Measurements from ENCODE around the gene AP3S1. TPM values are rescaled to one million over a fixed set of nuclear protein-coding genes. Genes with fewer than 3 reads are reported as not detected.

Gene AP3S1
- total and polyA plus RNA-seq, 2 of the 13 experiments (the other 11 are each of a cell fraction or from before 2014, with no cell fraction given) = 50.5 to 85.9 TPM

GRCh38 chr5:115816226-115817081, 25.3 kb upstream of the AP3S1 start, which contains the start of gene CDO1 (continued):
- TF ChIP-seq USF2 (IDR thresholded peaks at IDR 0.05; ENCODE audit: low read depth, low read length) = no peak
- TF ChIP-seq USF2 (CRISPR knock-in tag; IDR thresholded peaks at IDR 0.05; ENCODE audit: borderline replicate concordance) = peak; percentile 38; the same call in 1 of the 2 replicates
- no peak for TF ChIP-seq TP53 (CRISPR knock-in tag; conservative IDR thresholded peaks at IDR 0.05)
- peak; percentile 54; the same call in 1 of the 2 replicates for TF ChIP-seq ZNF280B (CRISPR knock-in tag; IDR thresholded peaks at IDR 0.05; ENCODE audit: borderline replicate concordance)
- TF ChIP-seq ARID3A (IDR thresholded peaks at IDR 0.05; ENCODE audit: low read depth, low read length) = no peak
- TF ChIP-seq KMT2A (CRISPR knock-in tag; IDR thresholded peaks at IDR 0.05) = peak; percentile 12; the same call in 1 of the 2 replicates
- TF ChIP-seq ASH2L (IDR thresholded peaks at IDR 0.05; ENCODE audit: insufficient read length, low read depth, low read length) = peak; percentile 38
- TF ChIP-seq HNF1B (CRISPR knock-in tag; IDR thresholded peaks at IDR 0.05) = 0 out of 2 replicates have a peak, but pooled peaks have one; percentile 21
- peak; percentile 51; the same call in 1 of the 2 replicates for TF ChIP-seq ZSCAN31 (CRISPR knock-in tag; IDR thresholded peaks at IDR 0.05; ENCODE audit: low read depth)
- no peak for TF ChIP-seq KMT2B (CRISPR knock-in tag; IDR thresholded peaks at IDR 0.05)
- 0 out of 2 replicates have a peak, but pooled peaks have one; percentile 29 for TF ChIP-seq ZNF224 (CRISPR knock-in tag; IDR thresholded peaks at IDR 0.05)
- no peak for TF ChIP-seq CHD4 (IDR thresholded peaks at IDR 0.05; ENCODE audit: borderline replicate concordance, low read length)
- 0 out of 2 replicates have a peak, but pooled peaks have one; percentile 39 for TF ChIP-seq ZNF816 (CRISPR knock-in tag; IDR thresholded peaks at IDR 0.05; ENCODE audit: borderline replicate concordance)
- TF ChIP-seq ZNF501 (CRISPR knock-in tag; IDR thresholded peaks at IDR 0.05) = 0 out of 2 replicates have a peak, but pooled peaks have one; percentile 15
- TF ChIP-seq NRL (CRISPR knock-in tag; IDR thresholded peaks at IDR 0.05; ENCODE audit: borderline replicate concordance) = peak; percentile 77; the same call in 1 of the 2 replicates
- TF ChIP-seq SALL2 (CRISPR knock-in tag; IDR thresholded peaks at IDR 0.05) = 0 out of 2 replicates have a peak, but pooled peaks have one; percentile 28
- TF ChIP-seq POLR2AphosphoS5 (IDR thresholded peaks at IDR 0.05; ENCODE audit: low read depth, low read length) = peak; percentile 83
- no peak for TF ChIP-seq GTF3A (CRISPR knock-in tag; conservative IDR thresholded peaks at IDR 0.05)

Measured in HepG2 (cell line).